Measurements from ENCODE around the gene GDF15. TPM values are rescaled to one million over a fixed set of nuclear protein-coding genes. Genes with fewer than 3 reads are reported as not detected.

The GDF15 gene
- polyA plus RNA-seq, 1 of the 3 experiments (the other 2 are of a cell fraction) = 129 TPM

DNA sequence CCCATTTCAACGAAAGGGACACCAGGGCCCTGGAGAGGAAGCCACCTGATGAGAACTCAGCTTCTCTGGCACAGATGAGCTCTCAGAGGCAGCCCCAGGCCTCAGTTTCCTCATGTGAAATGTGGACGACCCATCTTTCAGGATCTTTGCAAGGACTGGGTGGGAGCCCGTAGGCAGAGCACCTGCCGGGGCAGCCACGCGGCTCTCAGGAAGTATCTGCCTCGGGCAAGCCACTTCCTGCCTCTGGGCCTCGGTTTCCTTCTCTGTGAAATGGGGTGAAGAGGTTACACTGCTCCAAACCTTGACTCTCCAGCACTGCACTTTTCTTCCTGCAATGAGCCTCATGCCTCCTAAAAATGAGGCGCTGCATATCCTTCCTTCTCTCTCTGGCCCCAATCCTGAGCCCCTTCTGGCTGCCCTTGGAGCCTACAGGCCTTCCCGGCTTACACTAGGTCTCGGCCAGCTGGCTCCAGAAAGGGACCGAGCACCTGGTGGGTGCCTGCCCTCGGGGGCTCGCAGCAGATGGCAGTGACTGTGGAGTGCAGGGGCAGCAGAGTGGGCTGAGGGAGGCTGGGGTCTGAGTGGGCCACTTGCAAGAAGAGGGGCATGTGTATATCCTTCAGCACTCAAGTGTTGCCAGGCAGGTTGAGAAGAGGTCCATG lies 36.7 kb downstream of the GDF15 start:
- Histone ChIP-seq H4K20me1 (ENCODE audit: insufficient read depth) (peaks cover 52% of the 10 kb centered on the region), H3K36me3 (replicated peaks in 1 of 2; ENCODE audit: control insufficient read depth in 1 of 2, insufficient read depth in 2 of 2, low read length in 1 of 2) (peaks cover 0 to 5% of the 10 kb centered on the region in 2 experiments), H3K9ac (no peak overlapping the region), H2AFZ (ENCODE audit: low read depth) (no peak overlapping the region), H3K9me2 (no peaks in the 10 kb centered on the region), H3K4me1 (ENCODE audit: control insufficient read depth in 1 of 2, insufficient read depth in 2 of 2, low read depth in 1 of 2, low read length in 1 of 2) (peaks cover 21 to 46% of the 10 kb centered on the region in 2 experiments; a peak in 2 of 4 replicates), H3F3A (replicated peaks; ENCODE audit: insufficient read depth) (peaks cover 9% of the 10 kb centered on the region), H3K4me3 (ENCODE audit: low read depth in 2 of 2, low read length in 1 of 2) (no peak overlapping the region), H3K79me2 (ENCODE audit: insufficient read depth) (peaks cover 66% of the 10 kb centered on the region), H3K9me3 (no peaks in the 10 kb centered on the region), H3K4me2 (no peak overlapping the region), H3K27ac (ENCODE audit: low read depth in 2 of 2, low read length in 1 of 2) (no peak overlapping the region), H3K27me3 (ENCODE audit: insufficient read depth) (no peaks in the 10 kb centered on the region)
- 93% methylated on average over 12 of the region's 14 CpGs for WGBS (ENCODE audit: low lambda C conversion rate)
- POLR2A ChIA-PET = no interaction called here
- no peak for DNase-seq
- TF ChIP-seq GATA2 (CRISPR knock-in tag; IDR thresholded peaks at IDR 0.05) = no peak
- no peak for TF ChIP-seq TEAD4 (IDR thresholded peaks at IDR 0.05; ENCODE audit: borderline replicate concordance, insufficient read depth)
- TF ChIP-seq FOXJ3 (CRISPR knock-in tag; IDR thresholded peaks at IDR 0.05) = no peak
- TF ChIP-seq RXRA (IDR thresholded peaks at IDR 0.05; ENCODE audit: borderline replicate concordance, low read depth) = no peak
- TF ChIP-seq NRF1 (IDR thresholded peaks at IDR 0.05; ENCODE audit: low read depth, low read length) = no peak
- TF ChIP-seq, protein P1, sequence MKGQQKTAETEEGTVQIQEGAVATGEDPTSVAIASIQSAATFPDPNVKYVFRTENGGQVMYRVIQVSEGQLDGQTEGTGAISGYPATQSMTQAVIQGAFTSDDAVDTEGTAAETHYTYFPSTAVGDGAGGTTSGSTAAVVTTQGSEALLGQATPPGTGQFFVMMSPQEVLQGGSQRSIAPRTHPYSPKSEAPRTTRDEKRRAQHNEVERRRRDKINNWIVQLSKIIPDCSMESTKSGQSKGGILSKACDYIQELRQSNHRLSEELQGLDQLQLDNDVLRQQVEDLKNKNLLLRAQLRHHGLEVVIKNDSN (IDR thresholded peaks at IDR 0.05; ENCODE audit: borderline replicate concordance, low read depth) = no peak
- TF ChIP-seq SMC3 (IDR thresholded peaks at IDR 0.05; ENCODE audit: low read depth, low read length) = no peak
- no peak for TF ChIP-seq YY1 (IDR thresholded peaks at IDR 0.05; ENCODE audit: low read depth)
- no peak for TF ChIP-seq EZH2phosphoT487 (IDR thresholded peaks at IDR 0.05; ENCODE audit: borderline replicate concordance, low read depth)
- no peak for TF ChIP-seq RAD21 (IDR thresholded peaks at IDR 0.05; ENCODE audit: low read length)
- TF ChIP-seq CHD2 (IDR thresholded peaks at IDR 0.05; ENCODE audit: low read length, partially characterized antibody) = no peak
- TF ChIP-seq GABPA (IDR thresholded peaks at IDR 0.05; ENCODE audit: low read depth) = no peak
- TF ChIP-seq, protein P2, sequence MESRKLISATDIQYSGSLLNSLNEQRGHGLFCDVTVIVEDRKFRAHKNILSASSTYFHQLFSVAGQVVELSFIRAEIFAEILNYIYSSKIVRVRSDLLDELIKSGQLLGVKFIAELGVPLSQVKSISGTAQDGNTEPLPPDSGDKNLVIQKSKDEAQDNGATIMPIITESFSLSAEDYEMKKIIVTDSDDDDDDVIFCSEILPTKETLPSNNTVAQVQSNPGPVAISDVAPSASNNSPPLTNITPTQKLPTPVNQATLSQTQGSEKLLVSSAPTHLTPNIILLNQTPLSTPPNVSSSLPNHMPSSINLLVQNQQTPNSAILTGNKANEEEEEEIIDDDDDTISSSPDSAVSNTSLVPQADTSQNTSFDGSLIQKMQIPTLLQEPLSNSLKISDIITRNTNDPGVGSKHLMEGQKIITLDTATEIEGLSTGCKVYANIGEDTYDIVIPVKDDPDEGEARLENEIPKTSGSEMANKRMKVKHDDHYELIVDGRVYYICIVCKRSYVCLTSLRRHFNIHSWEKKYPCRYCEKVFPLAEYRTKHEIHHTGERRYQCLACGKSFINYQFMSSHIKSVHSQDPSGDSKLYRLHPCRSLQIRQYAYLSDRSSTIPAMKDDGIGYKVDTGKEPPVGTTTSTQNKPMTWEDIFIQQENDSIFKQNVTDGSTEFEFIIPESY (IDR thresholded peaks at IDR 0.05; ENCODE audit: borderline replicate concordance, low read depth) = no peak
- no peak for TF ChIP-seq RFX5 (IDR thresholded peaks at IDR 0.05; ENCODE audit: low read length)
- TF ChIP-seq, protein P3, sequence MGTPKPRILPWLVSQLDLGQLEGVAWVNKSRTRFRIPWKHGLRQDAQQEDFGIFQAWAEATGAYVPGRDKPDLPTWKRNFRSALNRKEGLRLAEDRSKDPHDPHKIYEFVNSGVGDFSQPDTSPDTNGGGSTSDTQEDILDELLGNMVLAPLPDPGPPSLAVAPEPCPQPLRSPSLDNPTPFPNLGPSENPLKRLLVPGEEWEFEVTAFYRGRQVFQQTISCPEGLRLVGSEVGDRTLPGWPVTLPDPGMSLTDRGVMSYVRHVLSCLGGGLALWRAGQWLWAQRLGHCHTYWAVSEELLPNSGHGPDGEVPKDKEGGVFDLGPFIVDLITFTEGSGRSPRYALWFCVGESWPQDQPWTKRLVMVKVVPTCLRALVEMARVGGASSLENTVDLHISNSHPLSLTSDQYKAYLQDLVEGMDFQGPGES (IDR thresholded peaks at IDR 0.05; ENCODE audit: low read depth, low read length) = no peak
- no peak for TF ChIP-seq ELF1 (IDR thresholded peaks at IDR 0.05)
- no peak for TF ChIP-seq NFIC (IDR thresholded peaks at IDR 0.05; ENCODE audit: borderline replicate concordance)
- TF ChIP-seq, protein P4, sequence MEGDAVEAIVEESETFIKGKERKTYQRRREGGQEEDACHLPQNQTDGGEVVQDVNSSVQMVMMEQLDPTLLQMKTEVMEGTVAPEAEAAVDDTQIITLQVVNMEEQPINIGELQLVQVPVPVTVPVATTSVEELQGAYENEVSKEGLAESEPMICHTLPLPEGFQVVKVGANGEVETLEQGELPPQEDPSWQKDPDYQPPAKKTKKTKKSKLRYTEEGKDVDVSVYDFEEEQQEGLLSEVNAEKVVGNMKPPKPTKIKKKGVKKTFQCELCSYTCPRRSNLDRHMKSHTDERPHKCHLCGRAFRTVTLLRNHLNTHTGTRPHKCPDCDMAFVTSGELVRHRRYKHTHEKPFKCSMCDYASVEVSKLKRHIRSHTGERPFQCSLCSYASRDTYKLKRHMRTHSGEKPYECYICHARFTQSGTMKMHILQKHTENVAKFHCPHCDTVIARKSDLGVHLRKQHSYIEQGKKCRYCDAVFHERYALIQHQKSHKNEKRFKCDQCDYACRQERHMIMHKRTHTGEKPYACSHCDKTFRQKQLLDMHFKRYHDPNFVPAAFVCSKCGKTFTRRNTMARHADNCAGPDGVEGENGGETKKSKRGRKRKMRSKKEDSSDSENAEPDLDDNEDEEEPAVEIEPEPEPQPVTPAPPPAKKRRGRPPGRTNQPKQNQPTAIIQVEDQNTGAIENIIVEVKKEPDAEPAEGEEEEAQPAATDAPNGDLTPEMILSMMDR (IDR thresholded peaks at IDR 0.05) = no peak
- TF ChIP-seq POLR2AphosphoS5 (IDR thresholded peaks at IDR 0.05; ENCODE audit: low read depth, low read length) = no peak
- CTCF ChIA-PET = interaction anchor here (0.8 to 7.3 kb wide), 7 partner anchors 9 to 143 kb away, joined by 3 to 64 read pairs (median 4); partner anchors contain the start of gene GDF15
